Amniotic stem cell (primary cell): ENCODE data around the gene RUNX2.

Experiments used
- DNase-seq: peaks from one replicate; lab custom pipeline; 2025; lab: John Stamatoyannopoulos, UW

The RUNX2 gene

GRCh38 chr6:45483501-45483900 is 155.4 kb downstream of the RUNX2 start:
- DNase-seq = no peak

- DNase-seq = no peak
Observed at GRCh38 chr6:45486736-45487135, 158.6 kb downstream of the RUNX2 start.

GRCh38 chr6:45487645-45488044 is 159.5 kb downstream of the RUNX2 start:
- DNase-seq = no peak

GRCh38 chr6:45488269-45488668 is 160.1 kb downstream of the RUNX2 start:
- no peak for DNase-seq

GRCh38 chr6:45488889-45489288 is 160.8 kb downstream of the RUNX2 start:
- DNase-seq = no peak

- no peak for DNase-seq
Observed at GRCh38 chr6:45491048-45491735, 163.1 kb downstream of the RUNX2 start.

GRCh38 chr6:45491874-45492273 is 163.7 kb downstream of the RUNX2 start:
- no peak for DNase-seq

- DNase-seq = no peak
Observed at GRCh38 chr6:45493761-45494160, 165.6 kb downstream of the RUNX2 start.

DNA sequence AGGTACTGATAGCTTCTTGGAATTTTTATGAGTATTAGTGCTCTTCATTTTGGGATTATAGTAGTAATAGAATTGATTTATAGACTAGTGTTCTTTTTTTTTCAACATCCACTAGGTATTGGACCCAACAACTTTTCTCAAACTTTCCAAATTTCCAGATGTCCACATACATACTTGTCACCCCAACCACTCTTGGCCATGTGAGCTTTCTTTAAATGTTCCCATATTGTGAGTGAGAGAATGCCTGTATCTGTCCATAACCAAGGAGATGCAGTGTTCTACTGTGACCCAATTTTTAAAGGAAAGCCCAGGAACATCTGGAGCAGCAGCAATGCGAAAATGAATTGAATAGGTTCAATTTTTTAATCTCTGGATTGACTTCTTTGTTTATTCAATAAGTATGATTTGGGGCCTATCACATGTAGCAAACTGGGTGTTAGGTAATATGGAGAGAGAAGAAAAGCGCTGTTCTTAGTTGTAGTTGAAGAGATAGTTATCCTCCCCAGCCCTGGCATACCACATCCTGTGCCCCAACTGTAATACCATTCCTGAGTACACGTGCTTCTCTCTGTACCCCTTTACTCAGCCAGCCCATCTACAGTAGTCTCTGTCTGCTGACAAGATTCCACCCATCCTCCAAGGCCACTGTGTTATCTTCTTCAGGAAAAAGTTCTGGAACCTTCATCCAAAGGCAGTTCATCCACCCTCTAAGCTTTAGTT is 166.4 kb downstream of the RUNX2 start:
- DNase-seq = no peak

GRCh38 chr6:45495429-45496084 is 167.4 kb downstream of the RUNX2 start:
- no peak for DNase-seq

DNA sequence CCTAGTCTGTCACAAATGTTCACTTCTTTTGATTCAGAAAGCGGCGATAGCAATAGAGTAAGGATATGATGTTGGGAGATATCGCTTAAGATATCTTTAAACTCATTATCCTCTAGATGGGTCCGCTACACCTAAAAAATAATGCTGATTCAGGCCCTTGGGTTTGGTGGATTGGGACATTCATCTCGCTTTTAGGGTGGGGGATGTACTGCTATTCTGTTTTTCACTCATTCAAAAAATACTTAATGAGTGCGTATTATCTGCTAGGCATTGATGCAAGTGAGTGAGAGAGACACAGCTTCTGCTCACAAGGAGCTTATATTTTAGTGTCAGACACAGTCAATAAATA is 167.9 kb downstream of the RUNX2 start:
- DNase-seq = no peak

- DNase-seq = no peak
Observed at GRCh38 chr6:45498591-45498990, 170.5 kb downstream of the RUNX2 start.

DNA sequence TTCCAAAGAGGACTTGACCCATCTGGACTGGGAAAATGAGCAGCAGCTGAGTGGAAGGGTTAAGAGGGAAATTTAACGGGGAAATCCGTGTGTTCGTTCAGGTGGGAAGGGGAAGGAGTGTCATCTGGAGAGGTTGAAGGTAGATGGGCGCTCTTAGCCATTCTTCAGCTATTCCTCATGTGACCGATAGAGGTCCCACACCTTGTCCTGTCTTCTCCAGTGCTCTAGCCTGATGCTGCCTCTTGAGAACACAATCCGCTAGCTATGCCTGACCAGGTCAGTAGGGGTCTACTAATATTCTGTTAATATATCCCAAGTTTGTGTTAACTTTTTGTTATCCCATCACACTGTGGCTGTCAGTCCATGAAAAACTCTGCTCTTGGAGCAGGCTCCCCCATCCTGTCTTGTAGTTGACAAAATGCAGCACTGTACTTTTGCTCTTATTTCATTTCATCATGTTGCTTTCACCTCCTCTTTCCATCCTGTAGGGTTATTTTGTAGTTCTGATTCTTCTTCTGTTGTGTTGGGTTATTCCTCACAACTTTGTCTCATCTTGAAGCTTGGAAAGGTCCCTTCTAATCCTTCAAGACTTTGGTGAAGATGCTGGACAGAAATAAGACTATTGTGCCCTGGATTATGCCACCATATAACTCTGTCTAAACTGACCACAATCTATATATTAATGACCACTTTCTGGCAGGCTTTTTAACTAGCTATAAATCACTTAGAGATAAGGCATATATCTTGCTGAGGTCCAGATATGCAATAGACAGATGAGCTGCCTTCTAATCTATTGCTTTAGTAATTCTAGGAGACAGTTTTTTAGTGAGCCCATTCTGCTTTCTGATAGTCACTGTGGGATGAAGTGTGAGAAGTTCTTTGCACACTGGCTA is 173.0 kb downstream of the RUNX2 start:
- DNase-seq = no peak

- DNase-seq = no peak
Observed at GRCh38 chr6:45502456-45502855, 174.3 kb downstream of the RUNX2 start.

- DNase-seq = no peak
Observed at GRCh38 chr6:45504947-45505346, 176.8 kb downstream of the RUNX2 start.

DNA sequence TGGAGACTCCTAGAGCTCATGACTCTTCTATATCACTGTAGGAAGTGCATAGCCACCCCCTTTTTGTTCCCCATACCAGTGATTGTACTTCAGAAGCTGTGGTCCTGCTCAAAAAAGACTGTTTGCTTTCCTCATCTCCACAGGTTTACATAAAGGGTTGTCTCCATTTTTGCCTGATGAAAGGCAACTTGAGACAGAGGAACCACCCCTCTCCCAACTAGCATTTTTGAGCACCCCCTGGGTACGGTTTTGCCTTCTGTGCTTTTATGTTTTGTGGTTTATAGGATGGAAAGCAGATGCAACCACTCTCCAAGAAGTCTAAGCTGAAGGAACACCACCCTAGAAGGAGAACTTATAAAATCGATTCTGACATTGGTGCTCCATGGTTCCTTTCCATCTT is 177.3 kb downstream of the RUNX2 start:
- DNase-seq = no peak

DNA sequence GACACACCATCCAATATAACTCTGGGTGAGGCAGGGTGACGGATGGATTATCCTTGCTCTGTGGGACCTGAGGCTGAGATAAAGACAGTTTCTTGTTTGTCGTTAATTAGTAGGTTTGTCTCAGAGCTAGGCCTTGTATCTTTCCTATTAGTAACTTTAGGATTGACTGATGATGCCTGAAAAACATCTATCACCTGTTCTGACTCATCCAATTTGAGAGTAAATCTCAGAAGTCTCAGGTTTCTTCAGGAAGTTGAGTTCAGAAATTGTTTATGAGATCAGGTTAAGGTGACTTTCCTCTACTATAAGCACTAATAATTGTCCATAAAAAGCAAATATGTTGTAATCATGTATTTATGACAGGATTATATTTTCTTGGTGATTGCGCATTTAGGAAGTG is 179.1 kb downstream of the RUNX2 start:
- DNase-seq = no peak

DNA sequence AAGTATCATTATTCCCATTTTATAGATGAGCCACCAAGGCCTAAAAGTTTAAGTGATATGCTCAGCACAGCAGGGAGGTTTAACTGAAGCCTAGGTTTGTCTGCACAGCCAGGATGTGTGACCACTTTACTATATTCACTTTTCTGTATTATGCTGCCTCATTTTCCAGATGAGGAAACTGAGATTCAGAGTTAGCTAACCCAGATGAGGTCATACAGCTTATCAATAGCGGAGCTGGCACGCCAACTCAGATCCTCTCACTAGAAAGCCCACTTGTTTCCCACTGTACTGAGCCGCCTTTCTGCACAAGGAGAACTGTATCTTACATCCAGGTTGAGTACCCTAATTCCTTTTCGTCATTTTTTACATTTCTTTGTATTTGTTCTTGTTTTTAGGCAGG is 181.3 kb downstream of the RUNX2 start:
- no peak for DNase-seq

DNA sequence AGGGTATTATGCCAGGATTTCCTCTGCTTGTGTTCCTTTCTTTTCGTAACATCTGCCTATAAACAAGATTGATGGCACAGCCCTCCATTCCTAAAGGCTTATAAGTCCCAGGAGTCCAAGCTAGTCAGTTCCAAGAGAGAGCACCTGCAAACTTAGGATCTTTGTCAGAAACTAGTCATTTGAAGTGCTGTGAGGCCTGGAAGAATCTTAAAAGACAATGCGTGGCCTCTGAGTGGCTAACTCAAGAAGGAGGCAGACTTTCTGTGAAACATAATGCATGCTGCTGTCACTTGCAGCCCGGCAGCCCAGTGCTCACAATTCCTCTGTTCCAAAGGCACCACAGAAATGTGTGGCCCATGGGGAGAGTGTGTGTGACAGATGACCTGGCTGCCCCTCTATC is 184.6 kb downstream of the RUNX2 start:
- no peak for DNase-seq

DNA sequence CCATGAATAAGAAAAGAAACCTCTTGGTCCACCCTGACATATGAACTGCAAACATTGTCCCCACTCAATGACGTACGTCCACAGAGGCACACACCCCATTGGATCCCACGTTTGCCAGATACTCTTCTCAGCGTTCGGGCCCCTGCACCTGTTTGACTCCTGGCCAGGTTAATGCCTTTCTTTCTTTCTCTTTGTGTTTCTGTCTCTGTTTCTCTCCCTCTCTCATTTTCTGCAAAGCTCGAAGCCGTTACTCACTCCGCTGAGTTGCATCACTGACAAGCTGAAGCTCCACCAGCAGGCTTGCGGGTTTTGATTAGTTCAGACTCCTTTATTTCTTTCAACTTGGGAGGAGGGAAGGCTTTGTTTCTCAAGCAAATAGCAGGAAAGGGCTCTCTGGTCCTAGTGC is 185.1 kb downstream of the RUNX2 start:
- DNase-seq = no peak

DNA sequence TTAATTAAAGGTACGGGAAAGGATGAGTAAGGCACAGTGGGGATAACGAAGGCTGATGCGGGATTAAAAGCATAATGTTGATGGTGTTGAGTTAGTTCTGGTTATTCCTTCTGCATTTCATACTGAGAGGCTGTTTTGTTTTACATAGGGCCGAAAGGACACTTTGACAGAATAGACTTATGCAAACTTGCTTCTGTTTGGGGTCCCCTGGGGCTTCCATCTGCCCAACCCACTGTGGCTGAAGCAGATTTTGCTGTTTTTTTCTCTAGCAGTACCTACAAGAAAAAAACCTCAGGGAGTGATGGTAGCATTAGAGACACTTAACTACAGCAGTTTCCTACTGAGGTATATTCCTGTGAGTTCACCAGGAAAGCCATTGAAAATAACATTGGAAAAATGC is 185.7 kb downstream of the RUNX2 start:
- no peak for DNase-seq

DNA sequence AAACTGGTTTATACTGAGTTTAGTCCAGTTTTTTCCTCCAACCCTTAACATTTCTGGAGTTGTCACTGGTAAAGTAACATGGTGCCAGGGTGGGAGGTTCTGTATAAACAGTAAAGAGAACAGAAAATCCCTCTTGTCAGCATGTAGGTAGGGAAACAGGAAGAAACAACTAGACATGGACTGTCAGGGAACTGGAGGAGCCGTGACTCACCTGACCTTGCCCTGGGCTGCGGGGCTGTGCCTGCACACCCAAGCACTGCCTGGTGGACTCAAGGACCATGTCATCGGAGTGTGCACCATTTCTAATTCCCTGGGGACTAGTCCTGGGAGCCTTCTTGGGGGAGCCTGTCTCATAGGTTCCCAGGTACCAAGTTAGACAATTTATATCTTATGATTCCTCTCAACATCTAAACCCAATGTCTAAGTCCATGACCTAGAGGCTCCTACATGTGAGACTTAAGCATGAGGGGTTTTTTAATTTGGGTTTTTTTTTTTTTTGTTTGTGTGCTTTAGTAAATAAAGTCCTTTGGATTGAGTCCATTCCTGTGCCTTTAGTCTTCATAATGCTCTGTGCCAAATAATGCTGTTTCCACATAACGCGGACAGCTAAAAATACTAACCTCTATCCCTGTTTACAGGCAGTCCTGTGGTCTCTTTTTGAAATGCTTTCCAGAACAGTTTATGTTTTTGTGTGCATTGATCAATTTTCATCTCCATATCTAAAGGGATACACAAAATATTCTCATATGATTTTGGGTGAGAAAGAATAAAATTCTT is 186.5 kb downstream of the RUNX2 start:
- DNase-seq = no peak
